GM23248 (cell line): ENCODE measurements around the gene DENND4C.

Source experiments
- EZH2 ChIP-seq: fragments of 200-600 bp; sonication (generic); IDR thresholded peaks from 2 replicates; pipeline ENCODE4 v1.6.1; 2018; ENCODE audit warnings: antibody characterized with exemption, mild to moderate bottlenecking; ENCODE audit not compliant: insufficient read depth, poor library complexity, severe bottlenecking
- EZH2phosphoT487 ChIP-seq: fragments of 200-600 bp; sonication (generic); IDR thresholded peaks from 2 replicates; pipeline ENCODE4 v1.6.1; 2018; ENCODE audit warnings: antibody characterized with exemption, moderate library complexity, mild to moderate bottlenecking, low read depth; ENCODE audit not compliant: insufficient read depth

- TF ChIP-seq EZH2phosphoT487 (no peak), EZH2 (no peak)
Measured at GRCh38 chr9:19246891-19247290, 16.4 kb downstream of the DENND4C start.
